Heart left ventricle (tissue), 16 donors: ENCODE results near the gene TRIM24. TPM values are rescaled to one million over a fixed set of nuclear protein-coding genes. Genes with fewer than 3 reads are reported as not detected.

Experiments
- ATAC-seq, 4 donors: fragments of 200-7000 bp; cut with Tn5 transposase; one replicate each; pipeline ENCODE4 v1.9.1; 2020 to 2022; ENCODE audit warnings: moderate library complexity in 4 of 4, mild to moderate bottlenecking in 3 of 4, moderate number of reproducible peaks in 1 of 4
- DNase-seq, 5 donors: peaks; one replicate each; pipeline ENCODE4 v3.0.0-alpha.2; 2020
- H3K27ac ChIP-seq, 12 donors: fragments of 200-600 bp; sonication (generic) in 4 of 12; one replicate each; pipeline versions ENCODE4 v1.5.0 to v1.8.0; 2016 to 2022; ENCODE audit warnings: mild to moderate bottlenecking in 2 of 12
- H3K27me3 ChIP-seq, 9 donors: fragments of 200-600 bp; sonication (generic) in 2 of 9; one replicate each; pipeline versions ENCODE4 v1.5.1 to v1.8.0; 2016 to 2022; ENCODE audit warnings: mild to moderate bottlenecking in 3 of 9
- H3K36me3 ChIP-seq, 9 donors: fragments of 200-600 bp; sonication (generic) in 2 of 9; one replicate each; pipeline versions ENCODE4 v1.5.0 to v1.8.0; 2018 to 2022; ENCODE audit warnings: mild to moderate bottlenecking in 2 of 9
- H3K4me1 ChIP-seq, 12 donors: fragments of 200-600 bp; sonication (generic) in 4 of 12; one replicate each; pipeline versions ENCODE4 v1.5.0 to v1.8.0; 2016 to 2022; ENCODE audit warnings: mild to moderate bottlenecking in 3 of 12
- H3K4me3 ChIP-seq, 12 donors: fragments of 200-600 bp; sonication (generic) in 4 of 12; one replicate each; pipeline versions ENCODE4 v1.5.0 to v1.8.0; 2017 to 2022; ENCODE audit warnings: mild to moderate bottlenecking in 9 of 12, moderate library complexity in 4 of 12
- H3K9me3 ChIP-seq, 12 donors: fragments of 200-600 bp; sonication (generic) in 4 of 12; one replicate each; pipeline versions ENCODE4 v1.5.0 to v1.8.0; 2016 to 2022; ENCODE audit warnings: mild to moderate bottlenecking in 1 of 12
- CTCF ChIP-seq, 12 donors: fragments of 200-600 bp; sonication (generic) in 4 of 12; IDR thresholded peaks; one replicate each; pipeline versions ENCODE4 v1.5.0 to v1.8.0; 2018 to 2022; ENCODE audit warnings: antibody characterized with exemption in 12 of 12, mild to moderate bottlenecking in 5 of 12
- POLR2A ChIP-seq, 2 donors: fragments of 450-650 bp; IDR thresholded peaks; one replicate each; pipeline ENCODE4 v1.6.1; 2017; ENCODE audit warnings: antibody characterized with exemption in 2 of 2, mild to moderate bottlenecking in 2 of 2, moderate library complexity in 2 of 2
- WGBS, 4 donors: extraction: QIAGEN DNeasy Blood & Tissue Kit in 2 of 4; methylation state at CpG; one replicate each; pipeline versions ENCODE4 v1.1.5 to v1.1.7; 2013 to 2018; 5-methylcytosine and 5-hydroxymethylcytosine counted together
- intact Hi-C, 10 donors: fragments of 100-400 bp; cut with DNase I; formaldehyde crosslinking; loops; one replicate each; pipeline versions ENCODE4 v1.11.1 to v1.14.2; 2022
- polyA plus RNA-seq, 2 donors: library from polyadenylated mRNA; stranded (reverse); fragments of 200-250 nt; gene quantifications; one replicate each; pipeline ENCODE4 v1.2.3, GENCODE V29; 2013
- total RNA-seq, 9 donors: library from RNA; depleted of rRNA in 2 of 9; stranded (reverse); fragments of >200 nt in 2 of 9; fragmentation: NEBNext Ultra II Directional in 3 of 9; extraction: Animal tissue kit (Norgen Biotek cat#: 25700) in 3 of 9; gene quantifications; one replicate each; pipeline versions ENCODE4 v1.1.0 to v1.2.4, GENCODE V29; 2016 to 2023
- donor health status: ischemic (EF 13 %, LVEDD 7.1; RV severe dilation, severe dysfunction).
- donor health status: healthy with polysubstance abuse.
- donor health status: DM: no; HTN: yes; CAD: no.
- donor health status: DM: no; HTN: no; CAD: no.
- donor health status: ischemic (EF 25% LVEDD 6.9; RV normal size, moderate dysfunction).
- donor health status: ischemic (EF 25% LVEDD 5.7; RV mildly dilated, moderate dysfunction).
- donor health status: healthy.
- donor health status: DM: yes; HTN: yes; CAD: no.
- donor health status: ischemic (EF 35%, LVEDD 5.7; RV mildly dilated, moderate dysfunction).
- donor health status: nonischemic (EF 11% LVEDD 7.7; RV severe dilation, severe dysfunction).
- donor health status: DM: yes; HTN: yes; CAD: no.
- donor health status: PGD.
- donor health status: ischemic (EF 29% LVEDD 5.4; RV normal size, mild dysfunction).
- donor health status: nonischemic (EF 23%, LVEDD 6.1; RV moderate dilation, normal function).

The TRIM24 gene
- total and polyA plus RNA-seq, 11 donors, result 9.0 to 27.2 (median 16.8) TPM

GRCh38 chr7:138585283-138585993 lies 125.4 kb downstream of the TRIM24 start:
- ATAC-seq (no peak), DNase-seq (no peak)
- peaks cover 0 to 11% (median 0%) of the 10 kb centered on the region in 12 donors for H3K4me1 ChIP-seq
- no peak overlapping the region for H3K4me3 ChIP-seq
- 81 to 92% (median 87%) methylated on average over 5 of the region's 5 CpGs for WGBS, 4 donors
- no peaks in the 10 kb centered on the region for H3K27me3 ChIP-seq
- peaks cover 0 to 66% (median 50%) of the 10 kb centered on the region in 9 donors for H3K36me3 ChIP-seq
- intact Hi-C loops, result no loop called here
- H3K27ac ChIP-seq, result no peak overlapping the region
- H3K9me3 ChIP-seq, result no peaks in the 10 kb centered on the region
- TF ChIP-seq CTCF (IDR thresholded peaks at IDR 0.05) (no peak), POLR2A (IDR thresholded peaks at IDR 0.05) (no peak)

GRCh38 chr7:138587485-138587884 lies 127.4 kb downstream of the TRIM24 start:
- no peak overlapping the region for H3K27ac ChIP-seq
- WGBS, 4 donors, result 93 to 95% (median 94%) methylated on average over 4 of the region's 4 CpGs
- DNase-seq, result no peak
- H3K36me3 ChIP-seq, result peaks cover 0 to 45% (median 32%) of the 10 kb centered on the region in 9 donors
- intact Hi-C loops, result no loop called here
- TF ChIP-seq POLR2A (IDR thresholded peaks at IDR 0.05) (no peak), CTCF (IDR thresholded peaks at IDR 0.05) (no peak)
- H3K4me3 ChIP-seq, result no peak overlapping the region
- peaks cover 0 to 11% (median 0%) of the 10 kb centered on the region in 12 donors for H3K4me1 ChIP-seq
- no peaks in the 10 kb centered on the region for H3K27me3 ChIP-seq
- H3K9me3 ChIP-seq, result no peaks in the 10 kb centered on the region
- no peak for ATAC-seq

GRCh38 chr7:138588986-138589385 lies 128.9 kb downstream of the TRIM24 start:
- peaks cover 0 to 11% (median 0%) of the 10 kb centered on the region in 12 donors for H3K4me1 ChIP-seq
- WGBS, 4 donors, result 94 to 100% (median 97%) methylated on average over 2 of the region's 2 CpGs
- H3K27ac ChIP-seq, result no peak overlapping the region
- DNase-seq, result no peak
- peaks cover 0 to 30% (median 17%) of the 10 kb centered on the region in 9 donors for H3K36me3 ChIP-seq
- intact Hi-C loops, result no loop called here
- H3K9me3 ChIP-seq, result no peaks in the 10 kb centered on the region
- H3K4me3 ChIP-seq, result no peak overlapping the region
- TF ChIP-seq POLR2A (IDR thresholded peaks at IDR 0.05), result no peak
- TF ChIP-seq CTCF (IDR thresholded peaks at IDR 0.05), result no peak
- ATAC-seq, result no peak
- no peaks in the 10 kb centered on the region for H3K27me3 ChIP-seq

GRCh38 chr7:138590154-138590553 lies 130.1 kb downstream of the TRIM24 start:
- WGBS, 4 donors, result 92 to 100% (median 100%) methylated on average over 1 of the region's 1 CpG
- intact Hi-C loops, result no loop called here
- peaks cover 0 to 11% (median 0%) of the 10 kb centered on the region in 12 donors for H3K4me1 ChIP-seq
- DNase-seq, result no peak
- no peak for TF ChIP-seq CTCF (IDR thresholded peaks at IDR 0.05)
- TF ChIP-seq POLR2A (IDR thresholded peaks at IDR 0.05), result no peak
- H3K27me3 ChIP-seq, result no peaks in the 10 kb centered on the region
- no peak overlapping the region for H3K4me3 ChIP-seq
- no peak overlapping the region for H3K27ac ChIP-seq
- no peaks in the 10 kb centered on the region for H3K9me3 ChIP-seq
- ATAC-seq, result no peak
- peaks cover 0 to 19% (median 6%) of the 10 kb centered on the region in 9 donors for H3K36me3 ChIP-seq
